ENCODE results near the gene MYOM3.

MYOM3 gene

GRCh38 chr1:24138476-24139221, 26.7 kb upstream of the MYOM3 start:
- H3K27ac ChIP-seq (ENCODE audit: low read depth, low read length), result no peak overlapping the region
- H3K9me2 ChIP-seq (replicated peaks; ENCODE audit: control insufficient read depth, low read length), result no peaks in the 10 kb centered on the region
- H3K4me3 ChIP-seq (ENCODE audit: low read length), result no peak overlapping the region
- no peaks in the 10 kb centered on the region for H3F3A ChIP-seq (ENCODE audit: control insufficient read depth, insufficient read depth)
- H3K36me3 ChIP-seq (ENCODE audit: control insufficient read depth, low read length), result no peaks in the 10 kb centered on the region
- no peaks in the 10 kb centered on the region for H4K20me1 ChIP-seq (ENCODE audit: control insufficient read depth, insufficient read depth, low read depth, low read length)
- no peak for TF ChIP-seq EZH2phosphoT487 (IDR thresholded peaks at IDR 0.05; ENCODE audit: borderline replicate concordance, low read length)
- TF ChIP-seq, protein P1, sequence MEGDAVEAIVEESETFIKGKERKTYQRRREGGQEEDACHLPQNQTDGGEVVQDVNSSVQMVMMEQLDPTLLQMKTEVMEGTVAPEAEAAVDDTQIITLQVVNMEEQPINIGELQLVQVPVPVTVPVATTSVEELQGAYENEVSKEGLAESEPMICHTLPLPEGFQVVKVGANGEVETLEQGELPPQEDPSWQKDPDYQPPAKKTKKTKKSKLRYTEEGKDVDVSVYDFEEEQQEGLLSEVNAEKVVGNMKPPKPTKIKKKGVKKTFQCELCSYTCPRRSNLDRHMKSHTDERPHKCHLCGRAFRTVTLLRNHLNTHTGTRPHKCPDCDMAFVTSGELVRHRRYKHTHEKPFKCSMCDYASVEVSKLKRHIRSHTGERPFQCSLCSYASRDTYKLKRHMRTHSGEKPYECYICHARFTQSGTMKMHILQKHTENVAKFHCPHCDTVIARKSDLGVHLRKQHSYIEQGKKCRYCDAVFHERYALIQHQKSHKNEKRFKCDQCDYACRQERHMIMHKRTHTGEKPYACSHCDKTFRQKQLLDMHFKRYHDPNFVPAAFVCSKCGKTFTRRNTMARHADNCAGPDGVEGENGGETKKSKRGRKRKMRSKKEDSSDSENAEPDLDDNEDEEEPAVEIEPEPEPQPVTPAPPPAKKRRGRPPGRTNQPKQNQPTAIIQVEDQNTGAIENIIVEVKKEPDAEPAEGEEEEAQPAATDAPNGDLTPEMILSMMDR (IDR thresholded peaks at IDR 0.05; ENCODE audit: low read depth, low read length, poor library complexity, severe bottlenecking), result no peak
- no peaks in the 10 kb centered on the region for H3K9me3 ChIP-seq (ENCODE audit: control insufficient read depth, insufficient read depth, low read length)
- no peaks in the 10 kb centered on the region; the same call in 1 of the 2 replicates for H3K27me3 ChIP-seq (ENCODE audit: control insufficient read depth, low read length)
- no peaks in the 10 kb centered on the region for H3K4me1 ChIP-seq (ENCODE audit: control insufficient read depth, low read length)
- H3K79me2 ChIP-seq (ENCODE audit: control insufficient read depth, low read length), result no peaks in the 10 kb centered on the region
- H3K4me2 ChIP-seq (ENCODE audit: low read length), result no peak overlapping the region

- Histone ChIP-seq H3K36me3 (ENCODE audit: control insufficient read depth, low read length) (no peaks in the 10 kb centered on the region), H3F3A (ENCODE audit: control insufficient read depth, insufficient read depth) (no peaks in the 10 kb centered on the region), H4K20me1 (ENCODE audit: control insufficient read depth, insufficient read depth, low read depth, low read length) (no peaks in the 10 kb centered on the region), H3K4me2 (ENCODE audit: low read length) (no peak overlapping the region), H3K27me3 (ENCODE audit: control insufficient read depth, low read length) (no peaks in the 10 kb centered on the region; the same call in 1 of the 2 replicates), H3K27ac (ENCODE audit: low read depth, low read length) (no peak overlapping the region), H3K4me3 (ENCODE audit: low read length) (no peak overlapping the region), H3K79me2 (ENCODE audit: control insufficient read depth, low read length) (no peaks in the 10 kb centered on the region), H3K9me3 (ENCODE audit: control insufficient read depth, insufficient read depth, low read length) (no peaks in the 10 kb centered on the region), H3K9me2 (replicated peaks; ENCODE audit: control insufficient read depth, low read length) (no peaks in the 10 kb centered on the region), H3K4me1 (ENCODE audit: control insufficient read depth, low read length) (no peaks in the 10 kb centered on the region)
- no peak for TF ChIP-seq EZH2phosphoT487 (IDR thresholded peaks at IDR 0.05; ENCODE audit: borderline replicate concordance, low read length)
- TF ChIP-seq, protein P1 (IDR thresholded peaks at IDR 0.05; ENCODE audit: low read depth, low read length, poor library complexity, severe bottlenecking), result no peak
These were observed 25.1 kb upstream of the MYOM3 start for GRCh38 chr1:24136956-24137539.

GRCh38 chr1:24134376-24134775, 22.4 kb upstream of the MYOM3 start:
- H4K20me1 ChIP-seq (ENCODE audit: control insufficient read depth, insufficient read depth, low read depth, low read length), result no peaks in the 10 kb centered on the region
- no peaks in the 10 kb centered on the region for H3K36me3 ChIP-seq (ENCODE audit: control insufficient read depth, low read length)
- no peak overlapping the region for H3K27ac ChIP-seq (ENCODE audit: low read depth, low read length)
- H3K79me2 ChIP-seq (ENCODE audit: control insufficient read depth, low read length), result no peaks in the 10 kb centered on the region
- H3K9me3 ChIP-seq (ENCODE audit: control insufficient read depth, insufficient read depth, low read length), result no peaks in the 10 kb centered on the region
- no peaks in the 10 kb centered on the region for H3K4me1 ChIP-seq (ENCODE audit: control insufficient read depth, low read length)
- TF ChIP-seq, protein P1 (IDR thresholded peaks at IDR 0.05; ENCODE audit: low read depth, low read length, poor library complexity, severe bottlenecking), result no peak
- H3K27me3 ChIP-seq (ENCODE audit: control insufficient read depth, low read length), result no peaks in the 10 kb centered on the region; the same call in 1 of the 2 replicates
- H3F3A ChIP-seq (ENCODE audit: control insufficient read depth, insufficient read depth), result no peaks in the 10 kb centered on the region
- H3K9me2 ChIP-seq (replicated peaks; ENCODE audit: control insufficient read depth, low read length), result no peaks in the 10 kb centered on the region
- H3K4me2 ChIP-seq (ENCODE audit: low read length), result no peak overlapping the region
- no peak overlapping the region for H3K4me3 ChIP-seq (ENCODE audit: low read length)

All from DOHH2 (cell line).